Right lobe of liver (tissue), 6 donors: ENCODE measurements around the gene ASPSCR1. TPM values are rescaled to one million over a fixed set of nuclear protein-coding genes. Genes with fewer than 3 reads are reported as not detected.
"Not testable (repeated sequence)": the region's sequence is repeated elsewhere in the genome, so short reads cannot be mapped to it uniquely, and the experiment has no call there.

ENCODE experiments used
- ATAC-seq, 4 donors: fragments of 200-7000 bp; cut with Tn5 transposase; one replicate each; pipeline ENCODE4 v1.9.1; 2020; ENCODE audit warnings: mild to moderate bottlenecking in 4 of 4, moderate library complexity in 4 of 4
- DNase-seq, 3 donors: peaks; one replicate each; pipeline ENCODE4 v3.0.0-alpha.2; 2020
- H3K27ac ChIP-seq, 3 donors: fragments of 200-600 bp; one replicate each; pipeline ENCODE4 v1.8.0; 2022
- H3K27me3 ChIP-seq, 2 donors: fragments of 200-600 bp; one replicate each; pipeline ENCODE4 v1.8.0; 2022
- H3K36me3 ChIP-seq, 4 donors: fragments of 200-600 bp; sonication (generic) in 1 of 4; one replicate each; pipeline versions ENCODE4 v1.5.1 to v1.8.0; 2017 to 2022; ENCODE audit warnings: control low read depth in 1 of 4
- H3K4me1 ChIP-seq, 4 donors: fragments of 200-600 bp; sonication (generic) in 1 of 4; one replicate each; pipeline versions ENCODE4 v1.5.1 to v1.8.0; 2017 to 2022; ENCODE audit warnings: control low read depth in 1 of 4
- H3K4me3 ChIP-seq, 3 donors: fragments of 200-600 bp; one replicate each; pipeline ENCODE4 v1.8.0; 2022
- H3K9me3 ChIP-seq, 4 donors: fragments of 200-600 bp; sonication (generic) in 1 of 4; one replicate each; pipeline versions ENCODE4 v1.5.1 to v1.8.0; 2017 to 2022; ENCODE audit warnings: control low read depth in 1 of 4
- POLR2A ChIP-seq: fragments of 450-650 bp; IDR thresholded peaks from one replicate; pipeline ENCODE4 v1.6.1; 2017; ENCODE audit warnings: antibody characterized with exemption, mild to moderate bottlenecking
- whole genome bisulfite sequencing: methylation state at CpG from one replicate; pipeline ENCODE4 v1.1.6; 2018; ENCODE audit warnings: low coverage, low lambda C conversion rate; ENCODE audit not compliant: insufficient coverage; ENCODE audit errors: missing lambda C conversion rate; 5-methylcytosine and 5-hydroxymethylcytosine counted together
- intact Hi-C, 2 donors: fragments of 100-400 bp; cut with DNase I; formaldehyde crosslinking; loops; one replicate each; pipeline versions ENCODE4 v1.11.2 to v1.14.1; 2022
- total RNA-seq, 6 experiments: library from RNA; depleted of rRNA in 2 of 6; stranded (reverse); fragments of >200 nt in 2 of 6; fragmentation: NEBNext Ultra II Directional in 3 of 6; extraction: Animal tissue kit (Norgen Biotek cat#: 25700) in 3 of 6; gene quantifications; one replicate each; pipeline versions ENCODE4 v1.1.0 to v1.2.4, GENCODE V29; 2016 to 2023
- TF ChIP-seq, protein P1 (sequence below), 4 donors: fragments of 200-600 bp in 3 of 4; fragments of 450-650 bp in 1 of 4; IDR thresholded peaks; one replicate each; pipeline versions ENCODE4 v1.5.1 to v1.8.0; 2016 to 2022; ENCODE audit warnings: antibody characterized with exemption in 4 of 4, mild to moderate bottlenecking in 2 of 4
- donor health status: DM: no; HTN: yes; CAD: no.
- donor health status: DM: no; HTN: no; CAD: no.
- donor health status: DM: no; HTN: no; CAD: no.
- donor health status: DM: no; HTN: yes; CAD: no.
- donor health status: DM: no; HTN: yes; CAD: no.

ASPSCR1 gene
- total RNA-seq, 6 experiments from 2014 or later, result 24.4 to 55.6 (median 32.9) TPM

DNA sequence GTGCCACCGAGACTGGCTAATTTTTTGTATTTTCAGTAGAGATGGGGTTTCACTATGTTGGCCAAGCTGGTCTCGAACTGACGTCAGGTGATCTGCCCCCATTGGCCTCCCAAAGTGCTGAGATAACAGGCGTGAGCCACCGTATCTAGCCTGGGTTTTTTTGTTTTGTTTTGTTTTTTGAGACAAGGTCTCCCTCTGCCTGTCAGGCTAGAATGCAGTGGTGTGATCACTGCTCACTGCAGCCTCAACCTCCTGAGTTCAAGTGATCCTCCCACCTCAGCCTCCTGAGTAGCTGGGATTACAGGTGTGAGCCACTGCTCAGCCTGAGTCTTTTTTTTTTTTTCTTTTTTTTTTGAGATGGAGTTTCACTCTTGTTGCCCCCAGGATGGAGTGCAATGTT, 24.0 kb upstream of the ASPSCR1 start:
- H3K9me3 ChIP-seq, DNase-seq, H3K4me1 ChIP-seq, H3K27me3 ChIP-seq, ATAC-seq, H3K4me3 ChIP-seq, intact Hi-C loops, H3K27ac ChIP-seq, H3K36me3 ChIP-seq: not testable (repeated sequence)
- 72% methylated on average over 4 of the region's 5 CpGs for WGBS
- TF ChIP-seq, protein P1, sequence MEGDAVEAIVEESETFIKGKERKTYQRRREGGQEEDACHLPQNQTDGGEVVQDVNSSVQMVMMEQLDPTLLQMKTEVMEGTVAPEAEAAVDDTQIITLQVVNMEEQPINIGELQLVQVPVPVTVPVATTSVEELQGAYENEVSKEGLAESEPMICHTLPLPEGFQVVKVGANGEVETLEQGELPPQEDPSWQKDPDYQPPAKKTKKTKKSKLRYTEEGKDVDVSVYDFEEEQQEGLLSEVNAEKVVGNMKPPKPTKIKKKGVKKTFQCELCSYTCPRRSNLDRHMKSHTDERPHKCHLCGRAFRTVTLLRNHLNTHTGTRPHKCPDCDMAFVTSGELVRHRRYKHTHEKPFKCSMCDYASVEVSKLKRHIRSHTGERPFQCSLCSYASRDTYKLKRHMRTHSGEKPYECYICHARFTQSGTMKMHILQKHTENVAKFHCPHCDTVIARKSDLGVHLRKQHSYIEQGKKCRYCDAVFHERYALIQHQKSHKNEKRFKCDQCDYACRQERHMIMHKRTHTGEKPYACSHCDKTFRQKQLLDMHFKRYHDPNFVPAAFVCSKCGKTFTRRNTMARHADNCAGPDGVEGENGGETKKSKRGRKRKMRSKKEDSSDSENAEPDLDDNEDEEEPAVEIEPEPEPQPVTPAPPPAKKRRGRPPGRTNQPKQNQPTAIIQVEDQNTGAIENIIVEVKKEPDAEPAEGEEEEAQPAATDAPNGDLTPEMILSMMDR (IDR thresholded peaks at IDR 0.05), result peak in 1 of 4 donors; percentile 9

GRCh38 chr17:81954131-81955057, 23.0 kb upstream of the ASPSCR1 start:
- WGBS, result 92% methylated on average over 8 of the region's 19 CpGs
- intact Hi-C loops, result loop anchor here in 1 of 2 donors (5.0 kb wide), 1 partner anchor 63 kb away; no protein-coding TSS in a partner anchor

GRCh38 chr17:81955058-81955681, 22.3 kb upstream of the ASPSCR1 start:
- intact Hi-C loops, result loop anchor here in 1 of 2 donors (5.0 kb wide), 1 partner anchor 62 kb away; no protein-coding TSS in a partner anchor
- Histone ChIP-seq H3K27me3 (no peaks in the 10 kb centered on the region), H3K4me3 (no peak overlapping the region), H3K27ac (no peak overlapping the region), H3K4me1 (peaks cover 0 to 10% (median 0%) of the 10 kb centered on the region in 4 donors), H3K36me3 (no peaks in the 10 kb centered on the region), H3K9me3 (no peaks in the 10 kb centered on the region)
- TF ChIP-seq POLR2A, result no peak
- TF ChIP-seq, protein P1 (IDR thresholded peaks at IDR 0.05), result no peak
- ATAC-seq (no peak), DNase-seq (no peak)
- 97% methylated on average over 12 of the region's 26 CpGs for WGBS

More at GRCh38 chr17:81954131-81955057, 23.0 kb upstream of the ASPSCR1 start:
- Histone ChIP-seq H3K9me3 (no peaks in the 10 kb centered on the region), H3K27ac (no peak overlapping the region), H3K4me1 (peaks cover 0 to 6% (median 0%) of the 10 kb centered on the region in 4 donors), H3K4me3 (no peak overlapping the region), H3K27me3 (no peaks in the 10 kb centered on the region), H3K36me3 (no peaks in the 10 kb centered on the region)
- ATAC-seq, result peak in 3 of 4 donors; percentile 3 to 62 (median 40)
- peak in 1 of 3 donors; percentile 54 for DNase-seq
- TF ChIP-seq POLR2A, result no peak
- TF ChIP-seq, protein P1 (IDR thresholded peaks at IDR 0.05), result no peak

DNA sequence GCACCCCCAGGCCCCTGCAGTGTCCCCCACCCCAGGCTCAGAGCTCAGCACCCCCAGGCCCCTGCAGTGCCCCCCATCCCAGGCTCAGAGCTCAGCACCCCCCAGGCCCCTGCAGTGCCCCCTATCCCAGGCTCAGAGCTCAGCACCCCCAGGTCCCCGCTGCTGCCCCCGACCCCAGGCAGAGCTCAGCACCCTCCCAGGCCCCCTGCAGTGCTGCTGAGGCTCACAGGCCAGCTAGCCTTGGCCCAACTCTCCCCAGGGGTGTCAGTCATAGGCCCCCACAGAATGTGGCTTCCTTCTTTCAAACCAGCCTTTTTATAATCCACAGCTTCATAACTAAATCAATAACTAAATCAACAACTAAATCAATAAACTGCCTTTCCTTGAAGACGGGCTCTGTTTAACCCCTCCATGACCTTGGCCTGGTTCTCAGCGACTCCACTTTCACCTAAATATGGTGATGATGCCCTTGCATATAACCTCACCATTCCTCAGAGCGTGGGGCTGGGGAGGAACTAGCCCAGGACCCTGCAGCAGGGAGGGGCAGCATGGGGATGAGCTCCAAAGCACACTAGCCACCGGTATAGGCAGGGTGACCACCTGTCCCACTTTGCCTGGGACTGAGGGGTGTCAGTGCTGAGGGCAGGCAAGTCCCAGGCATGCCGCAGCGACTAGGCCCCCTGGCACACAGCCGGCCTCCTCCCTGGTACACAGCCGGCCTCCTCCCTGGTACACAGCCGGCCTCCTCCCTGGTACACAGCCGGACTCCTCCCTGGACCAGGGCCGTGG, 21.5 kb upstream of the ASPSCR1 start:
- Histone ChIP-seq H3K36me3 (no peaks in the 10 kb centered on the region), H3K4me3 (no peak overlapping the region), H3K9me3 (no peaks in the 10 kb centered on the region), H3K27ac (no peak overlapping the region), H3K4me1 (peaks cover 0 to 14% (median 0%) of the 10 kb centered on the region in 4 donors), H3K27me3 (no peaks in the 10 kb centered on the region)
- TF ChIP-seq, protein P1 (IDR thresholded peaks at IDR 0.05), result no peak
- TF ChIP-seq POLR2A, result no peak
- DNase-seq, result no peak
- no peak for ATAC-seq
- intact Hi-C loops, result loop anchor here in 1 of 2 donors (5.0 kb wide), 1 partner anchor 61 kb away; no protein-coding TSS in a partner anchor
- WGBS, result 72% methylated on average over 4 of the region's 13 CpGs
